AG09319 (cell line): ENCODE measurements around the gene SCN5A.

ENCODE experiments used
- DNase-seq: peaks from one replicate; pipeline ENCODE4 v3.0.0-alpha.2; 2010; ENCODE audit warnings: low read depth; ENCODE audit errors: extremely low read depth
- TF ChIP-seq, protein P1 (sequence below): IDR thresholded peaks from 2 replicates; pipeline ENCODE4 v1.5.1; 2011; ENCODE audit warnings: low read depth, mild to moderate bottlenecking, inconsistent platforms, low read length, moderate library complexity

The SCN5A gene

GRCh38 chr3:38643592-38643991, 5.9 kb downstream of the SCN5A start:
- DNase-seq, result no peak

DNA sequence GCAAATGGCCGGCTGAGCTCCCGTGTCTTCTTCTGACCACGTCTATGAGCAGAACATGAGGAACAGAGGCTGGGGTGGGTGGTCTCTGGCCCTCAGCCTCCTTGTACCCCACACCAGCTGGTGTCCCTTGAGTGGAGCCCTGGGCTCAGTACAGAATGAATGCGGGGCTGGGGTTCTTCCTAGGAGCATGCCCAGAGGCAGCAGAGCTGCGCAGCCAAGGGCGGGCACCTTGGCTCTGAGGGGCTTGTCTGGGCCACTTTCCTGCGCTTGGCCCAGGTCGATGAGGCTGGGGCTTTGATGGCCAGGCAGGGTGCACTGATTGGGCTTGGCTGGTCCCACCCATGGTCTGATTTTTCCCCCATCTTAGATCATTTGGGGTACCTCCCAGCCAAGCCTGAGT, 6.4 kb downstream of the SCN5A start:
- TF ChIP-seq, protein P1, sequence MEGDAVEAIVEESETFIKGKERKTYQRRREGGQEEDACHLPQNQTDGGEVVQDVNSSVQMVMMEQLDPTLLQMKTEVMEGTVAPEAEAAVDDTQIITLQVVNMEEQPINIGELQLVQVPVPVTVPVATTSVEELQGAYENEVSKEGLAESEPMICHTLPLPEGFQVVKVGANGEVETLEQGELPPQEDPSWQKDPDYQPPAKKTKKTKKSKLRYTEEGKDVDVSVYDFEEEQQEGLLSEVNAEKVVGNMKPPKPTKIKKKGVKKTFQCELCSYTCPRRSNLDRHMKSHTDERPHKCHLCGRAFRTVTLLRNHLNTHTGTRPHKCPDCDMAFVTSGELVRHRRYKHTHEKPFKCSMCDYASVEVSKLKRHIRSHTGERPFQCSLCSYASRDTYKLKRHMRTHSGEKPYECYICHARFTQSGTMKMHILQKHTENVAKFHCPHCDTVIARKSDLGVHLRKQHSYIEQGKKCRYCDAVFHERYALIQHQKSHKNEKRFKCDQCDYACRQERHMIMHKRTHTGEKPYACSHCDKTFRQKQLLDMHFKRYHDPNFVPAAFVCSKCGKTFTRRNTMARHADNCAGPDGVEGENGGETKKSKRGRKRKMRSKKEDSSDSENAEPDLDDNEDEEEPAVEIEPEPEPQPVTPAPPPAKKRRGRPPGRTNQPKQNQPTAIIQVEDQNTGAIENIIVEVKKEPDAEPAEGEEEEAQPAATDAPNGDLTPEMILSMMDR, result no peak
- no peak for DNase-seq

More at GRCh38 chr3:38643592-38643991, 5.9 kb downstream of the SCN5A start:
- TF ChIP-seq, protein P1, result no peak

GRCh38 chr3:38641461-38642110, 7.9 kb downstream of the SCN5A start:
- TF ChIP-seq, protein P1, result no peak
- no peak for DNase-seq

DNA sequence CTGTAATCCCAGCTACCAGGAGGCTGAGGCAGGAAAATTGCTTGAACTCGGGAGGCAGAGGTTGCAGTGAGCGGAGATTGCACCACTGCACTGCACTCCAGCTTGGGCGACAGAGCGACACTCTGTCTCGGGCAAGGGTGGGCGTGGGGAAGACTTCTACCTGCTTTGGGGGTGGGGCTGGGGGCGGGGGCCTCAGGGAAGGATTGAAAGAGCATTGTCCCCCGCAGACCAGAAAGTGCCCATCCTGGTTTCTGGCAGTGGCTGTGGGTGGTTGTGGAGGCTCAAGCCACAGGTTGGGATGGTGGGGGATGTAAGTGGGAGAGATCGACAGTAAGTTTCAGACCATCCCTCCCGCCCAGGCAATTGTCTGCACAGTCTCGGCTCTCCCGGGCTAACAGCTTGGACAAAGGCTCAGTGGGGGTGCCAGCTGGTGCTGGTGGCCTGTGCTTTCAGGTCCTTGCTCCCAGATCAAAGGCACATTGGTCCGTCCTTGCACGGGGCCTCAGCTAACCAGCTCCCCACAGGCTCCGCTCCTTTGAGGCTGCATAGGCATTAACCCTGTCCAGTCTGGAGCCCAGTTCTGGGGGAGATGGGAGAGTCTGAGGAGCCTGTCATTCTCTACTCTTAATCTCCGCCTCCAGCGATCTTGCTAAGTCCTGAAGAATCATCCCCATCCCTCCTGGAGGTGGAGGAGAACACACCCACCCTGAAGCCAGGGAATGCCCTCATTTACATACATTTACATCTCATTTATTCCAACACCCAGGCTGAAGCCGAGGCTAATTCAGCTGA, 8.6 kb downstream of the SCN5A start:
- no peak for DNase-seq

GRCh38 chr3:38638354-38638753, 11.1 kb downstream of the SCN5A start:
- no peak for DNase-seq
- TF ChIP-seq, protein P1, result no peak

More for the DNA sequence above, 8.6 kb downstream of the SCN5A start:
- TF ChIP-seq, protein P1, result no peak

DNA sequence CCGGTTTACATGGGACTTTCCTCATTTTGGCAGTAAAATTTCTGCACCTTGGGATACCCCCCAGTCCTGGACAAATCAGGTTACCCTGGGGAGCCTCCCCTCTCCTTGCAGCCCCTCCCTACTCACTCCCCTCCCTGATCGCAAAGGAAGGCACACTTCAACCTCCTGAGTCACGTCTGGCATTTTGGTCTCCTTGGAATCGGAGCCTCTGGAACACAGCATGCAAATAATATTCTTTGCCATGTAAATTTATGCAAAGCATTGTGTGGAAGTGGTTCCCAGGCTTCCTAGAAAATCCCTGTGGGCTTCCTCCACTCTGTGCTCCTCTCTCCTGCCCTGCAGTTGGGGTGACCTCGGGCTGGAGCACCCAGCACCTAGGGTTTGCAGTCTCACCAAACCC, 11.6 kb downstream of the SCN5A start:
- TF ChIP-seq, protein P1, result no peak
- no peak for DNase-seq

DNA sequence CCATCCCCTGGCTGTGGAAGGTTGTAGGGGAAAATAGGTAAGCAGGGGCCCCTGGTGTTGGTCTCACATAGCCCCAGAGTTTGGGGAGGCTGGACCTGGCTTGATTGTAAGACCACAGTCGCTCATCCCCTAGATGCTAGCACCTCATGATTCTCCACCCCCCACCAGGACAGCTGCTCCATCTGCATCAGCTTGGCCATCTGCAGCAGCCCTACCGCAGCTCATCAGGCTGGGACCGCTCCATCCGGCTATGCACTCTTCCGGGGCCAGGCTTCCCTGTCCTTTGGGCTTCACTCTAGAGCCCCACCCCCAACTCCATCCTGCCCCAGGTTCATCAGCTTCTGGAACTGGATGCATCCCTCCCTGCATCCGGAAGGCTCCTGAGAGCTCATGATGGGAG, 12.6 kb downstream of the SCN5A start:
- no peak for DNase-seq
- TF ChIP-seq, protein P1, result no peak
